RKO (cell line): ENCODE measurements around the gene CDRT4.

ENCODE experiments used
- DNase-seq: peaks from one replicate; pipeline ENCODE4 v3.0.0-alpha.2; 2016; ENCODE audit warnings: low spot score

Gene CDRT4

DNA sequence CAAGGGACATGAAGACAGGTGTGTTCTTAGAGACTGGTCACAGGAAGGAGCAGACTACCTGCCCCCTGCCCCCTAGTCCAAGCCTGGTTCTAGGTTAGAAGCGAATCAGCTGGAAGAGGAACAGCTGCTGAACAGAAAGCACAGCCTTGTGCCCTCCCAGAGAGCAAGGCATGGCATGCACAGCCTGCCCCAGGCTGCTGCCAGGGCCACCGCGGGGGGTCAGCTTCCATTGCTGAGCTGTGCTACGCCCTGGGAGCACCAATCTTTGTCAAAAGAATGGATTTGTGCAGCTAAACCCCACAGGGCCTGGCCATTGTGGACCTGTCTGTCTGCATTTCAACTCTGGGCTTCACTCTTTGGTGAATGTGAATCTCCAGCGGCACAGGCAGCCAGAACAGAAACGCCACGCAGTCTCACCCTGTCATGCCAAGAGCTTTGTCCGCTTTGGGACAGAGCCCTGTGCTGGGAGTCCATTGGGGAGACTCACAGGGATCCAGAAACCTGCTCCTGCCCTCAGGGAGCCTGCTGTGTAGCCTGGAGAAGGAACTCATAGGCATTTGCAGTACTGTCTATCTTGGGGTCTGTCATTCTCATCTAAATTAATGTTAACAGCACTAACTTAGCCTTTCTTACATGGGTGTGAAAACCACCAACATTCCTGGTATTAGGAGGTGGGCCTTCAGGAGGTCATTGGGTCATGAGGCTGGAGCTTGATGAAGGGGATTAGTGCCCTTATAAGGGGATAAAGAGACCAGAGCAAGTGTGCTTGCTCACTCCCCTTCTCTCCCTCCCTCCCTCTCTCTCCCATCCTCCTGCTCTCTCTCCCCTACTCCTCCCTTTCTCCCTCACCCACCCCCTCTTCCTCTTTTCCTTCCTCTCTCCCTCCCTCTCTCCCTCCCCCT is 25.6 kb upstream of the CDRT4 start:
- DNase-seq, result no peak

DNA sequence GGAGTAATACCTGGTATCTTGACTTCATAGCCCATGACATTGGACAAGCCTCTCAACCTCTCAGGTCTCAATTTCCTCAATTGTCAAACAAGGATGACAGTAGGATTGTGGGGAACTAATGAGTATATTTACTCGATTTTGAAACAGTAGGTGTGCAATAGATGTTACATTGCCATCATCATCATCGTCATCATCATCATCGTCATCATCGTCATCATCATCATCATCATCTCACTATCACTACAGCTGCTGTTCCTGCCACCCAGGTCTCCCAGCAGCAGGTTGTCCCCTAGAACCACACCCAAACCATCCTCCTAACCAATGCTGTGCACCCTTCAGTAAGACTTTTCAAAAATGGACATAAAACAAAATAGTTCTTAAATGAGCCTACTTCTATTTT is 24.8 kb upstream of the CDRT4 start:
- DNase-seq, result no peak

DNA sequence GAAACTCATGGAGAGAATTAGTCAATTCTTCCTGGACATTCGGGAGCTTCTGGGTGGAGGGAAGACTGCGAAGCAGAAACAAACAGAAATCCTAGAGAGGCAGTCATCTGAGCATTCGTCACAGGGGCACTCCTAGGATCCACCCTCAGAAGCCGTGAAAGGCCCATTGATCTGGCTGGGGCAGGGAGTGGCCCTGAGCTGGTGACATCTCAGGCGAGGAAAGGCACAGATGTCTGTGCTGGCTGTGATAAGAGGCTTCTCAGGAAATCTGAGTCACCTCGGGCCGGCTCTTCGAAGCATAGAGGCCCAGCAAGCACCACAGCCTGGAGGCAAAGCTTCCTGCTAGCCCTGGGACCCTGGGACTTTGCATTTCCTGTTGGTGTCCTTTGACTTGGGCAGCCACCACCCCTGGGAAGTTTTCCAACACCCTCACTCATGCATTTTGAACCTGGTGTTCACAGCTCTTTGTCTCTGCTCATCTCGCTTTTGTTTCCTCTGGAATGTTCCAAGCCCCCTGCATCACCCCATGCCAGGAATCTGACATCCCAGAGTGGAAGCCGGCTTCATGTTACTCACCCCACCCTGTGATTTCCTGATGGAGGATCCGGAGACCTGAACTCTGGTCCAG is 23.3 kb upstream of the CDRT4 start:
- no peak for DNase-seq

- DNase-seq, result no peak
Observed at GRCh38 chr17:15488557-15488956, 21.1 kb upstream of the CDRT4 start.

GRCh38 chr17:15485045-15485444 is 17.6 kb upstream of the CDRT4 start:
- no peak for DNase-seq

DNA sequence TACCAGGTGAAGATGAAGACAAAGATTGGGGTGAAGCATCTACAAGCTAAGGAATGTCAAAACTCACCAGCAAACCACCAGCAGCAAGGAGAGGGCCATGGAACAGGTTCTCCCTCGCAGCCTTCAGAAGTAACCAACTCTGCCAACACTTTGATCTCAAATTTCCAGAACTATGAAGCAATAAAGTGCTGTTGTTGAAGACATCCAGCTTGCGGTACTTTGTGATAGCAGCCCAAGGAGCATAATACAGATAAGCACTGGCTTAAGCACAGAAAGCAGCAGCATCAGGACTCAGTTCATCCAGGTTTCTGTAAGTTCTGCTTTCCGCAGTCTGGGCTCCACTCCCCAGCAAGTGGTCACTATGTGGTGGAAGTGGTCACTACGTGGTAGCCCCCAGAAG is 16.0 kb upstream of the CDRT4 start:
- DNase-seq, result no peak

- DNase-seq, result no peak
Observed at GRCh38 chr17:15482476-15482875, 15.1 kb upstream of the CDRT4 start.

GRCh38 chr17:15481481-15481880 is 14.1 kb upstream of the CDRT4 start:
- DNase-seq, result no peak

- no peak for DNase-seq
Observed at GRCh38 chr17:15480204-15480603, 12.8 kb upstream of the CDRT4 start.

DNA sequence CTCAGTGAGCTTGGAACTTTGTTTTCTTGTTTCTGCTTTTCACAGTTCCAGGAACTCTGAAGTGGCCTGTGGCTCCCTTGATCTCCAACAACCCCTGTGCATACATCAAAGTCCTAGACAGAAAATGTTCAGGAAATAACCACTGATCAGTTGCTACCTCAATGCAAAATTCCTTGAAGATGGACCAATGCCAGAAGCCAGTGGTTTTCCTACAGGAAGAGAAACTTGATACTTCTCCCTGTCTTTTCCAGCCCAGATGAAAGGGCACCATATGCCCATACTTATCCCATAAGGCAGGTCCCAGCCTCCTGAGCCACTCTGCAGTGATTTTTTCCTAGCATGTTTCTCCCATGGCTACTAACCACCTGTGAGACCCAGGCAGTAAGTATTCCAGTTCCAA is 12.3 kb upstream of the CDRT4 start:
- no peak for DNase-seq

DNA sequence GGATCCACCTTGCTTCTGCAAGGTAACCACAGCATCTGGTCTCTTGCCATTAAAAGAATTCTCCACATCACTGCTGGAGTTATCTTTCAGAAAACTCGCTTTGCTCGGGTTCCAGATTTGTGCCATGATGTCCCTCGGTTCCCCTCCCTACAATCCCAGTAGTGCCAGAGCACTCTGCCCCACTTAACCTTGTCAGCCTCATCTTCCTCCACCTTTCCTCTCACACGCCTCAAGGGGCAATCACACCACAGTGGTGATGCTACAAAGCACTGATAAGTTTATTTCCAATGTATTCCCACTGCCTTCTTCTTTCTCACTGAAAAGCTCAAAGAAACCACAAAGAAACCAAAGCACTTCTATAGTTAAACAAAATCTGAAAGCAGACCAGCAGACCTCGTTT is 11.4 kb upstream of the CDRT4 start:
- no peak for DNase-seq

DNA sequence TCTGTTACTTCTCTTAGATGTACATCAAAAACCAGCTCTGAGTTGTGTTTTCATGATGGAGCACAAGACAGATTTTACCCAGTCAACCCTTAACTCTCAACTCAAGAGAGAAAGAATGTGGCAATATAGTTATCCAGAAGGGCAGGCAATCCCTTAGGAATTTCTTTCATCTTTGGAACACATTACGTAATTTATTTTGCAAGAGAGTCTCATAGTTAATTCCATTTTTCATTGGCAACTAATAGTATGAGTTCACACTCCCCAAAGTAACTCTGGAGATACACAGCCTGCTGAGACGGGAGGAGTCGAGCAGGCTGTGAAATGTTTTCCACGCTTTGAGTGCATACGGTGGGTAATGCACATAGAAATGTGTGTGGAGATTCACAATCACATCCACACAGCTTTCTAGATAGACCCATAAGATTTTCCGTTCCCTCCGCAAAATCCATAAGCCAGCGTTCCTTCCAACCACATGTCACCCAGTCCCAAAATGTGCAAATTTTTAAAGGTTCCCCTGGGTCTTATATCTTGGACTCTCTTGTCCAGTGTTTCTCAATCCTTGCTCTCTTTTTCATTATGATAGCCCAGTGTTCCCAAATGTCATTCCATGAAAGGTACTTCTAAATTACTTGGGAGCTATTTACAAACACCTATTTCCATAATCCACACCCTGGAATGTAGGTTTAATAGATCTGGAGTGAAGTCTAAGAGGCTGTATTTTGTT is 8.4 kb upstream of the CDRT4 start:
- DNase-seq, result no peak

GRCh38 chr17:15472891-15473290 is 5.5 kb upstream of the CDRT4 start:
- no peak for DNase-seq

GRCh38 chr17:15470536-15470935 is 3.1 kb upstream of the CDRT4 start:
- no peak for DNase-seq

DNA sequence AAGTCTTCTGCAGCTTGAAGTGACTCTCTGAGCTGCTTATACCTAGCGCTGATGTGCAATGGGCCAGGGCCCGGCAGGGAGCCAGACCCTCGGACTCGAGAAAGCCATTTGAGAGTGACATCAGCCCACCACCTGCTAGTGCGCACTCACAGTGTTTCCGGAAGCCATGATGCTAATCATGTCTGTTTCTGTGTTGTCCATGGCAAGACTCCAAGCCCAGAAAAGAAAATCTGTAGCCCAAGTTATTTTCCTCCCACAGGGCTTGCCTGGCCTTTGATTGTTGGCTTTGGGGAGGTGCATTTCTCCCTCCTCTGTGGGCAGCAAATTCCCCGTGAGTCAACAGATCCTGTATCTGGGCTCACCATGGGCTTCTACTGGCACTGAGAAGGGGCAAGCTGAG is 1.8 kb upstream of the CDRT4 start:
- no peak for DNase-seq

- no peak for DNase-seq
Observed at GRCh38 chr17:15468126-15468525, 705 bp upstream of the CDRT4 start.

GRCh38 chr17:15466131-15466530 is 1.3 kb downstream of the CDRT4 start:
- no peak for DNase-seq

DNA sequence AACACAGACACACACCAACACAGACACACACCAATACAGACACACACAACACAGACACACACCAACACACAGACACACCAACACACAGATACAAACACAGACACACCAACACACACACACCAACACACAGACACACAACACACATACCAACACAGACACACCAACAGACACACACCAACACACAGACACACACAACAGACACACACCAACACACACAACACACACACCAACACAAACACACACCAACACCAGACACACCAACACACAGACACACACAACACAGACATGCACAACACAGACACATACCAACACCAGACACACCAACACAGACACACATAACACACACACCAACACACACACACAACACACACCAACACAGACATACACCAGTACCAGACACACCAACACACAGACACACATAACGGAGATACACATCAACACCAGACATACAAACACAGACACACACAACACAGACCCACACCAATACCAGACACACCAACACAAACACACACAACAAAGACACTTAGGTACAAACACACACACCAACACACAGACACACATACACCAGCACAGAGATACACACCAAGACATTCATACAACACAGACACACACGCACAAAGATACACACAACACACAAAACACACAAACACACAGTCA is 2.2 kb downstream of the CDRT4 start:
- DNase-seq, result no peak

DNA sequence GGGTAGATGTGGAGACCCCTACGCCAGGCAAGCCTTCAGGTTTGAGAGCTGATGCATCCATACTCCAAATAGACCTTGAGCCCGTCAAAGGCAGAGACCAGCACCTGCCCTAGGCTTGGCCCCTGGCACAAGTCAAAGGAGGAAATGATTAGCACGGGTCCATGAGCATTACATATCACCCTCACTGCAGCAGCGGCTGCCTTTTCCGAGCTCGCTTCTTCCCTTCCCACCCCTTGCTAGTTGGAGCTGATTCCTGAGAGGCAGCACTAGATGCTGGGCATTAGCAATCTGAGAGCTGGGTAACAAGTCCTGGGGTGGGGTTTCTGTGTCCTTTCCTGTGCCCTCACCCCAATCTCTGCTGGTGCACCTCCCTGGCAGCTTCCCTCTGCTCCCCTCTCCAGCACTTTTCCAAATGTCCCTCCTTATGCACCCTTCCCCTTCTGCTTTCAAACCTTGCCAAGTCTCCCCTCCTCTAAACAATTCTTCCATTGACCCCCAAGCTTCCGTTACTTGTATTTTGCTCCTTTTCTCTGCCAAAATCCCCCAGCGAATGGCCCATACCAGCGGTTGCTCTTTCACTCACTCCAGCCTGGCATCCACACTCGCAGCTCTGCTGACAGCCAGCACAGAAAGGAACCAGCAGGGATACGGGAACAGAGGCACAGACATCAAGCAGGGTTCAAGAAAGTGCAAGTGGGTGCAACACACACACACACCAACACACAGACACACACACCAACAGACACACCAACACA is 3.0 kb downstream of the CDRT4 start:
- no peak for DNase-seq

DNA sequence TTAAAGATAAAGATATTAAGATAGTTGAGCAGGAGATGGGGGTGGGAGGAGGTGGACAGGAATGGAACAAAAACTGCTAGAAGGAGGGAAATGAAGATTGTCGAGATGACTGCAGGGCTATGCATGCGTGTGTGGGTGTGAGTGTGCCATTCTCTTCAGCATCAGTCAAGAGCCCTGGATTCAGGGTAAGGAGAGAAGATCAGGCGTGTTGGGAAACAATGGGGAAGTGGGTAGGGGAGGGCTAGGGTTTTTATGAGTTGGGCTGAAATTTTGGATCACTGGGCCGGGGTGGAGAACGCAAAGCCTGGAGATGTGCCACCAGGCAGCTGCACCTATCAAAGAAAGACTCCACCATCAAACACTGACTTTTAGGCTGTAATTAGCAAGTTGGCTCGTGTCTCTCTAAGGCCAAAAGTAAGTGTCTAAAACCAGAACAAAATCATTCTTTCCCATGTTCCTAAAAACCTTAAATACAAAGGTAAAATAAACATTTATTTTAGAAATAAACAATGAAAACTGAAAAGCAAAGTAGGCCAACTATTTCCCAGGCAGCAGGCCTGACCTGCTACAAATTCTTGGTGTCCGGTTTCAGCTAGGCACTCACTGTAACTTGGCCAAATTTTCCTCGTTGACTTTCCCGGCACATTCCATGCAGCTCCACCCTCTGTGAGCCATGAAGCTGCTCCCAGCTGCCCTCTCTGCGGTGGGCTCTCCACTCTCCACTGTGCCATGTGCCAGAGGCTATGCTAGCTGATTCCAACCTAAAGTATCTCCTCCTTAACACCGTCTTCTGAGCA is 4.2 kb downstream of the CDRT4 start:
- DNase-seq, result no peak

DNA sequence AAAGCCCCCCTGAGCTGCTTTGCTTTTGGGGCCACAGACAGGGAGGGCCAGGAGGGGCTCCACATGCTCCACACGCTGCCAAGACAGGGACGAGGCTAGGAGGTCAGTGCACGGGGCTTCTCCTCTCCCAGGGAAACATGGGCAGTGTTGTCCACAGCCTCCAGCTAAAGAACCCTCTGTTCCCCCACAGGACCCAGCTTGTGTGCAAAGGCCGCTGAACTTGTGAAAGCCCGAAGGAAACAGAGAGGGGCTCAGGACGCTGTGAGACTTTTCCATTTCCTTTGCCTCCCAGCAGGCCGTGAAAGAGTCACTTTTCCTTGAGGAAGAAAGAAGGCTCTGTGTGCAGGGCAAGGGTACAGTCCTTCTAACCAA is 9.7 kb downstream of the CDRT4 start:
- DNase-seq, result no peak
